DMS 273 treated with DMSO at 0.1 percent for 48 hours (cell line): Measurements from ENCODE around the gene RYR1.
"Not testable (repeated sequence)": the region's sequence is repeated elsewhere in the genome, so short reads cannot be mapped to it uniquely, and the experiment has no call there.

Source experiments
- DNase-seq: peaks from one replicate; lab custom pipeline; 2025; lab: John Stamatoyannopoulos, UW

RYR1 gene

DNA sequence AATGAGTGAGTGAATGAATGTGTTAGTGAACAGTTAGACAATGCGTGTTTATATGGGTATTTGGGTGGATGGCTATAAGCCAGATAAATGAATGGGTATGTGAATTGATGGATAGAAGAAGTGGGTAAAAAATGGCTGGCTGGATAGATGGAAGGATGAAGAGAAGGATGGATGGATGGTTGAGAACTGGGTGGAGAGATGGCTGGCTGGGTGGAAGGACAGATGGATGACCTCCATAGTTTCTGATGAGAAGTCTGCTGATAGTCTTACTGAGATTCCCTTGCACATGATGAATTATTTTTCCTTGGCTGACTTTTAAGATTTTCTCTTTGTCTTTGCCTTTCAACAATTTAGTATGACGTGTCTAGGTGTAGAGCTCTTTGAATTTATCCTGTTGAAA lies 57.4 kb downstream of the RYR1 start:
- DNase-seq: no peak

DNA sequence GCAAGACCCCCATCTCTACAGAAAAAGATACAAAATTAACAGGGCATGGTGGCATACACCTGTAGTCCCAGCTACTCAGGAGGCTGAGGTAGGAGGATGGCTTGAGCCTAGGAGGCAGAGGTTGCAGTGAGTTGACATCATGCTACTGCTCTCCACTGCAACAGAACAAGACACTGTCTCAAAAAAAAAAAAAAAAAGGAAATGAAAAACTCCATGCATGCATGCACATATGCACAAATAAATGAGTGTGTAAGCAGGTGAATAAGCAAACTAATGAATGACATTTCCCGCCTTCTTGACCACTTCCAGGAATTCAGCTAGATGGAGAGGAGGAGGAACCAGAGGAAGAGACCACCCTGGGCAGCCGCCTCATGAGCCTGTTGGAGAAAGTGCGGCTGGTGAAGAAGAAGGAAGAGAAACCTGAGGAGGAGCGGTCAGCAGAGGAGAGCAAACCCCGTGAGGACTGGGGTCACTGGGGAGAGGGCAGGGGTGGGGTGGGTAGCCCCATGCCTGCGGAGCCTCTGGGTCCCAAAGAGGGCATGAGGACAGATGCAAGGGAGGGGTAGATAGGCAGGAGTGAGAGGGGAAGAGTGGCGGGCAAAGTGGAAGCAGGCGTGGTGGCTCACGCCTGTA lies 58.8 kb downstream of the RYR1 start:
- DNase-seq: no peak

DNA sequence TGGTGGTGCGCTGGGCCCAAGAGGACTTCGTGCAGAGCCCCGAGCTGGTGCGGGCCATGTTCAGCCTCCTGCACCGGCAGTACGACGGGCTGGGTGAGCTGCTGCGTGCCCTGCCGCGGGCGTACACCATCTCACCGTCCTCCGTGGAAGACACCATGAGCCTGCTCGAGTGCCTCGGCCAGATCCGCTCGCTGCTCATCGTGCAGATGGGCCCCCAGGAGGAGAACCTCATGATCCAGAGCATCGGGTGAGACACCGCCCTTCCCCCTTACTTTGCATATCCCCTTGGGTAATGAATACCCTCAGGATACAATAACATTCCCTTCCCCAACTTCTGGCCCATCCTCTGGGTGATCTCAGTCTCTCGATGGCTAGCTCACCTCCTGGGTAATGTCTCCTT lies 60.9 kb downstream of the RYR1 start:
- no peak for DNase-seq

DNA sequence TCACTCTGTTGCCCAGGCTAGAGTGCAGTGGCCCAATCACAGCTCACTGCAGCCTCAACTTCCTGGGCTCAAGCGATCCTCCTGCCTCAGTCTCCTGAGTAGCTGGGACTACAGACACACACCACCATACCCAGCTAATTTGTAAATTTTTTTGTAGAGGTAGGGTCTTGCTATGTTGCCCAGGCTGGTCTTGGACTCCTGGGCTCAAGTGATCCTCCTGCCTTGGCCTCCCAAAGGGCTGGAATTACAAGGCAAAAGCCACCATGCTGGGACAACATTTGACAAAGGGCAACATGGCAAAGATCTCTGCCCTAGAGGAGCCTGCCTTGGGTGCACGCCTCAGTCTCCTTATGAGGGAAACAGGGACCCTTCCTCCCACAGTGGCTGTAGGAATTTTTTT lies 61.9 kb downstream of the RYR1 start:
- DNase-seq: not testable (repeated sequence)

DNA sequence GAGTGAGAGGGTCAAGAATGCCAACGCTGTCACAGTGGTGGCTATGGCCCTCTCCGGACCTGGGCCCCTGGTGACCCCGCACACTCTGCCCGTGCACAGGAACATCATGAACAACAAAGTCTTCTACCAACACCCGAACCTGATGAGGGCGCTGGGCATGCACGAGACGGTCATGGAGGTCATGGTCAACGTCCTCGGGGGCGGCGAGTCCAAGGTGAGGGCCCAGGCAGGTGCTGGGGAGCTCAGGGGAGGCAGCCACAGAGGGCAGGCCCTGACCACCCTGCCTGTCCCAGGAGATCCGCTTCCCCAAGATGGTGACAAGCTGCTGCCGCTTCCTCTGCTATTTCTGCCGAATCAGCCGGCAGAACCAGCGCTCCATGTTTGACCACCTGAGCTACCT lies 62.6 kb downstream of the RYR1 start:
- no peak for DNase-seq

DNA sequence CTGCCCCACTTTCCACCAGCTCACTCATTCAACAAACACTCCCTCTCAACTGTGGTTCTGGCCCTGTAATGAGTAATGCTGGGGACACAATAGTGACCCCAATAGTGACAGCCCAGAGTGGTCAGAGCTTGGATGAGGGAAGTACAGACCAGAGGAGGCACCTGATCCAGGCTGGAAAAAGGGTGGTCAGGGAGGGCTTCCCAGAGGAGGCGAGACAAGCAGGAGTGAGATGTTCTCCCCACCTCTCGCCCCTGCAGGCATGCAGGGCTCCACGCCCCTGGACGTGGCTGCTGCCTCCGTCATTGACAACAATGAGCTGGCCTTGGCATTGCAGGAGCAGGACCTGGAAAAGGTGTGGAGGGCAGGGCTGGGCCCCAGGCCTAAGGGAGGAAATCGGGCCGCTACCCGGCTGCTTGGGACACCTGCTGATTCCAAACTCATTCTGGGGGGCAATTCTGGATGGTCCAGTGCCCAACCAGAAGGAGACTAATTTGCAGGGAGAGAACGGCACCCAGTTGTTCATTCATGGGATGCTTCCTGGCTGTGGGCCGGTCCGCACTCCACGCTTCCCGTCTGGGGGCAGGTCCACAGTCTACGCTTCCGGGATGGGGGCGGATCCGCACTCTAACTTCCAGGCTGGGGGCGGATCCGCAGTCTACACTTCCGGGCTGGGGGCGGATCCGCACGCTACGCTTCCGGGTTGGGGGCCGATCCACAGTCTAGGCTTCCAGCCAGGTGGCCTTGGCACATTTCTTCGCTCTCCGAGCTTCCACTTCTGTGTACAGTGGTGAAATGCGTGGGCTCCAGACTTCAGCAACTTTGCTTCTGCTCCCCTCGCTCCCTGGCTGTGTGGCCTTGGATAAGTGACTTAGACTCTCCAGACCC lies 63.4 kb downstream of the RYR1 start:
- no peak for DNase-seq

DNA sequence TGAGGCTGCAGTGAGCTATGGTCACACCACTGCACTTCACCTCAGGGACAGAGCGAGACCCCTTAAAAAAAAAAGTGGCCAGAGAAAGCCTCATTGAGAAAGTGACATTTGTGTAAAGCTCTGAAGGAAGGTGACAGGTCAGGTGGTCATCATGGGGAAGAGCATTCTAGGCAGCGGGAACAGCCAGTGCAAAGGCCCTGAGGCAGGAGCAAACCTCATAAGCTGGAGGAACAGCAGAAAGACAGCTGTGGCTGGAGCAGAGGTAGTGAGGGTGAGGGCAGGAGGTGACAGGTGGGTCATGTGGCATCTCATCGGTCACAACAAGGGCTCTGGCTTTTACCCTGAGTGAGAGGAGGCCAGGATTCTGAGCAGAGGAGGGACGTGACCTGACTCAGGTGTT lies 64.4 kb downstream of the RYR1 start:
- no peak for DNase-seq

DNA sequence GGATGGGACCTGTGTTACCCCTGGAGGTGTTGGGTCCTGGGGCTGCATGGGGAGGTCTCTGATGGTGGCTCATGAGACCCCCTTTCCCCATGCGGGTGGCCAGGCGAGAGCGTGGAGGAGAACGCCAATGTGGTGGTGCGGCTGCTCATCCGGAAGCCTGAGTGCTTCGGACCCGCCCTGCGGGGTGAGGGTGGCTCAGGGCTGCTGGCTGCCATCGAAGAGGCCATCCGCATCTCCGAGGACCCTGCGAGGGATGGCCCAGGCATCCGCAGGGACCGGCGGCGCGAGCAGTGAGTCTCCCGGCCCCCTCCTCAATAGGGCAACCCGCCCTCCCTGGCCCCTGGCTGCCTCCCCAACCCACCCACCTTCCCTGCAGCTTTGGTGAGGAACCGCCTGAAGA lies 66.0 kb downstream of the RYR1 start:
- DNase-seq: no peak

DNA sequence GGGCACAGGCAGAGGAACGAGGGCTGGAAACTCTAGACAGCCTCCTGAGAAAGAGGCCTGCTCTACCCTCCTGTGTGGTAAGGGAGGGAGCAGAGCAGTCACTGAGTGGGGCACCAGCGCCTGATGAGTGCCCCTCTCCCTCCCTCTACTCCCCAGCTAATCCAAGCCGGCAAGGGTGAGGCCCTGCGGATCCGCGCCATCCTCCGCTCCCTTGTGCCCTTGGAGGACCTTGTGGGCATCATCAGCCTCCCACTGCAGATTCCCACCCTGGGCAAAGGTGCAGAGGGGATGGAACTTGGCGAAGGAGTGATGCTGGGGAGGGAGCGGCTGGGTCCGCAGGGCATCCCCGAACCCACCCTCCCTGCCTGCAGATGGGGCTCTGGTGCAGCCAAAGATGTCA lies 67.0 kb downstream of the RYR1 start:
- no peak for DNase-seq

DNA sequence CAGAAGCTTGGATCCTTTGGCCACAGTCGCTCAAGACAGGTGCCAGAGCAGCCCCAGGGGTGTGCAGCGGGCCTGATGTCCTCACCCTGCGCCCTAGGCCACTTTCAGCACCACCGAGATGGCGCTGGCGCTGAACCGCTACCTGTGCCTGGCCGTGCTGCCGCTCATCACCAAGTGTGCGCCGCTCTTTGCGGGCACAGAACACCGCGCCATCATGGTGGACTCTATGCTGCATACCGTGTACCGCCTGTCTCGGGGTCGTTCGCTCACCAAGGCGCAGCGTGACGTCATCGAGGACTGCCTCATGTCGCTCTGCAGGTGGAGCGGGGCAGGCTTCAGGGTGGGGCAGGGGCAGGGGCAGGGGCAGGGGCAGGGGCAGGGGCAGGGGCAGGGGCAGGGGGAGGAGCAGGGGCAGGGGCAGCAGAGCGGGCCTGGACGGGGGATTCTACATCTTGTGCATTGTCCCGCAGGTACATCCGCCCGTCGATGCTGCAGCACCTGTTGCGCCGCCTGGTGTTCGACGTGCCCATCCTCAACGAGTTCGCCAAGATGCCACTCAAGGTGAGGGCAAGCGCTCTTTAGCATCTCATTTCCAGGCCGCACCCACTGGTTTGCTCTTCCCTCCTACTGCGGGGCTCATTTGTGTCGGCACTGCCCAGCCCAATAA lies 69.1 kb downstream of the RYR1 start:
- DNase-seq: no peak

DNA sequence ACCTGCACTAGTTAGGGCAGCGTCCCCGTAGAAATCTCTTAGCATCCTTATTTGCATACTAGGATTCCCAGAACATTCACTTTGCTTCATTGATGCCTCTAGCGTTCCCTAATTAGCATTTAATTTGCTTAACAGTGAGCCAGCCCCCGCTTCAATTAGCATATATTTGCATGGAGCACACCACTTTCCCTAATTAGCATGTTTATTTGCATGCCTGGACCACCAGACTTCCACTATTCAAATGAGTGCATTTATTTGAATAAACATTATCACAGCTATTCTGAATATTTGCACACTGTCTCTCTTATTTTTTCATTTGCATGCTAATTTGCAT lies 69.6 kb downstream of the RYR1 start:
- DNase-seq: no peak

DNA sequence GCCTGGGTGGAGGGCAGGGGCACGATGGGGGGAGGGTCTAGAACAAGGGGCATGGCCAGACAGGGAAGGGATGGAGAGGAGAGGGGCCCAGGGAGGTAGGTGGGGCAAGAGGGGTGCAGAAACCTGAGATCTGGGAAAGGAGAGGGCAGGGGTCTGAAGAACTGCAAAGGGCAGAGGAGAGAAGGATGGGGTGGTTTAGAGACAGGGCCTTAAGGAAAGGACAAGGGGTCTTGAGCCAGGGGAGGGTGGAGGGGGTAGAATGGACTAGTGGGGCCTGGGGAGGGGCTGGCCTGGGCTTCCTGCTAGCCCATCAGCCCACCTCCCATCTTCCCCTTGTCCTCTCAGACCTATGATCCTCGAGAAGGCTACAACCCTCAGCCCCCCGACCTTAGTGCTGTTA lies 72.5 kb downstream of the RYR1 start:
- DNase-seq: no peak

DNA sequence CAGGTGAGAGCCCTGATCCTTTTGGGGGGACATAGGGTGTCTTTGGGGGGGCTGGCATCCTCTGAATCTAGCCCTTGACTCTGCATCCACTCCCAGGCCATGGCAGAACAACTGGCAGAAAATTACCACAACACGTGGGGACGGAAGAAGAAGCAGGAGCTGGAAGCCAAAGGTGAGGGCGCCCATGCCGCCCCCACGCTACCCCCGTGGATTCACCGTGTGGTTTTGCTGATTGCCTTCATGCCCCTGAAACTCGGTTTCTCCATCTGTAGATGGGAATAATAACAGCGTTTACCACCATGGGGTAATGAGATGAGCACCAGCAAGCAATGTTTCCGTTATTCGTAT lies 72.9 kb downstream of the RYR1 start:
- DNase-seq: no peak

DNA sequence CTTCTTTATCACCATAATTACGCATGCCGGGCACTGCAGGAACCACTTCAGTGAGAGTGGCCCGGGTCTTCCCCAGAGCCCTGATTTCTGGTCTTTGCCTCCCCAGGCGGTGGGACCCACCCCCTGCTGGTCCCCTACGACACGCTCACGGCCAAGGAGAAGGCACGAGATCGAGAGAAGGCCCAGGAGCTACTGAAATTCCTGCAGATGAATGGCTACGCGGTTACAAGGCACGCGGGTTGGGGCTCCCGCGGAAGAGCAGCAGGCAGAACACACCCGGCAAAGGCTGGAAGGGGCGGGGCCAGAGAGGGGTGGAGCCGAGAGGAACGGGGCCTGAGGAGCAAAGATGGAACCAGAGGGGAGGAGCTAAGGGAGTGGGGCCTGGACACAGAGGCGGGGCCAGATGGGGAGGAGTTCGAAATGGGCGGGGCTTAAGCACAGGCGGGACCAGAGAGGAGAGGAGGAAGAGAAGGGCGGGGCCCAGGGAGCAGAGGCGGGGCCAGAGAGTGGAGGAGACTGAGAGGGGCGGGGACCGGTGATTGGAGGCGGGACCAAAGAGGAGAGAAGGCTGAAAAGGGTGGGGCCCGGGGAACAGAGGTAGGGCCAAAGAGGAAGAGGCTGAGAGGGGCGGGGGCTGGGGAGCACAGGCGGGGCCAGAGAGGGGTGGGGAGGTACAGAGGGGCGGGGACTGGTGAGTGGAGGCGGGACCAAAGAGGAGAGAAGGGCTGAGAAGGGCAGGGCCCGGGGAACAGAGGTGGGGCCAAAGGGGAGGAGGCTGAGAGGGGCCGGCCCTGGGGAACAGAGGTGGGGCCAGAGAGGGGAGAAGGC lies 73.4 kb downstream of the RYR1 start:
- no peak for DNase-seq

DNA sequence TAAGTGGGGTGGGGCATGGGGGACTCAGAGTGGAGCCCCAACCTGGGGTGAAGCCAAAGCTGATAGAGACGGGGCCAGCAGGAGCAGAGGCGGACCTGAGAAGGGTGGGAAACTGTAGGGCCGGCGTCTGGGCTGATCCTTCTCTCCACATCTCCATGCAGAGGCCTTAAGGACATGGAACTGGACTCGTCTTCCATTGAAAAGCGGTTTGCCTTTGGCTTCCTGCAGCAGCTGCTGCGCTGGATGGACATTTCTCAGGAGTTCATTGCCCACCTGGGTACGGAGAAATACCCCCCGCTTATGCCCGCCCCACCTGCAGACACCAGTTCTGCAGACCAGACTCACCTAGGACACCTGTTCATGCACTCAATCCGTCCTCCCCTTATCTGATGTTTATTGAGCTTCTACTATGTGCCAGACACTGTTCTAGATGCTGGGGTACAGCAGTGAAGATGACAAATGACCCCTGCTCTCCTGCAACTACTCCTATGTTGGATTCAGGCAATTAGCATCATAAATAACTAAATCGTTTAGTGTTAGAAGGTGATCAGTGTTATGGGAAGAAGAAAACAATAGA lies 74.1 kb downstream of the RYR1 start:
- no peak for DNase-seq

DNA sequence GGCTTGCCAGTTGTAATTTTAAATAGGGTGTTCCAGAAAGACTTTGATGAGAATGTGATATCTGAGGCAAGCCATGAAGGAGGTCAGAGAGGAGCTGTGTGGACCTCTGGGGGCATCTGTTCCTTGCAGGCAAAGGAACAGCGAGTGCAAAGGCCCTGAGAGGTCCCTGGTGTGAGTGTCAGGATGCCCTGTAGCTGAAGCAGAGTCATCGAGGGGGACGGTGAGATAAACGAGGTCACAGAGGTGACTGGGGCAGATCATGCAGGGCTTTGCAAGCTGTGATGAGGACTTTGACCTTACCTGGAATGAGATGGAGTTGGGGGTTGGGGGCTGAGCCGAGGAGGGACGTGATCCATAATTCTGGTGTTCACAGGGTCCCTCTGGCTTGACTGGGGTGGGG lies 75.0 kb downstream of the RYR1 start:
- DNase-seq: no peak

DNA sequence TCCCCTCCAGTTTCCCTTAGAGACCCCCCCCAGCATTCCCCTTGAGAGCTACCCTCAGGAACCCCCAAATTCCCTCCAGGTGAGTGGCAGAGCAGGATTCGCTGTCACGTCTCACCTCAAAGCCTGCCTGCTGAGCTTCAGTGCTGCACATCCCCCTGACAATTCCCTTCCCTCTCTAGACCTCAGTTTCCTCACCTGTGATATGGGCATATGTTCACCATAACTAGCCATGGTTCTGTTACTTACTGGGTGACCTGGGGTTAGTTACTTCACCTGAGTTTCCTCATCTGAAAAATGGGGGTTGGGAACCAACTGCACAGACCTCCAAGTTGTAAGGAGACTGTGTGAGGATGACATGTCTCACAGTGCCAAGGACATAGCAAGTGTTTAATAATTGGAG lies 75.5 kb downstream of the RYR1 start:
- no peak for DNase-seq

DNA sequence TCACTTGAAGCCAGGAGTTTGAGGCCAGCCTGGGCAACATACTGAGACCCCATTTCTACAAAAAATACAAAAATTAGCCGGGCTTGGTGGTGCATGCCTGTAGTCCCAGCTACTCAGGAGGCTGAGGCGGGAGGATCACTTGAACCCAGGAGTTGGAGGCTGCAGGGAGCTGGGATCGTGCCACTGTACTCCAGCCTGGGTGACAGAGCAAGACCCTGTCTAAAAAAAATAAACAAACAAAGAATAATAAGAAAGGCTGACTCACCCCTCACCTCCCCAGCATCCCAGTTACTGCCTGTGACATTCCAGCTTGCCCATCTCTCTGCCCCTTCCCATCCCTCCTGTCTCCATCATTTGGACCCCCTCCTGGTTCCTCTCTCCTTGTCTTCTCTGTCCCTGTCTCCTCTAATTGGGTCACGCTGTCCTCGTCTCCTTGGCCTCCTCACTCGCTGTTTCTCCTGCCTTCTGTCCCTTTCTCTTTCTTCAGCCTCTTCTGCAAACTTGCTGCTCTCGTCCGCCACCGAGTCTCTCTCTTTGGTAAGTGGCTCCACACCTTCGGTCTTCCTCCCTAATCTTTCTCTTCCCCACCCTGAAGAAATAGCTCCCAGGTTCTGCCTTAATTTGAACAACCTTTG lies 77.7 kb downstream of the RYR1 start:
- no peak for DNase-seq

DNA sequence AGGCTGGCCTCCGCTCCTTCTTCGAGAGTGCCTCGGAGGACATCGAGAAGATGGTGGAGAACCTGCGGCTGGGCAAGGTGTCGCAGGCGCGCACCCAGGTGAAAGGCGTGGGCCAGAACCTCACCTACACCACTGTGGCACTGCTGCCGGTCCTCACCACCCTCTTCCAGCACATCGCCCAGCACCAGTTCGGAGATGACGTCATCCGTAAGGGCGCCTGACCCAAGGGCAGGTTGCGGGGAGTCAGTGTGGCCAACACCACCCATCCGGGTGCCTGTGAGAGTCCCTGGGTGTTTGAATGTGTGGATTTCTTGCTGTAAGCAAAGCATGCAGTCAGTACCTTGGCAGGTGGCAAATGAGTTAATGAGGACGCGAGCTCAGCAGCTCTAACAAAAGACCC lies 78.8 kb downstream of the RYR1 start:
- no peak for DNase-seq

DNA sequence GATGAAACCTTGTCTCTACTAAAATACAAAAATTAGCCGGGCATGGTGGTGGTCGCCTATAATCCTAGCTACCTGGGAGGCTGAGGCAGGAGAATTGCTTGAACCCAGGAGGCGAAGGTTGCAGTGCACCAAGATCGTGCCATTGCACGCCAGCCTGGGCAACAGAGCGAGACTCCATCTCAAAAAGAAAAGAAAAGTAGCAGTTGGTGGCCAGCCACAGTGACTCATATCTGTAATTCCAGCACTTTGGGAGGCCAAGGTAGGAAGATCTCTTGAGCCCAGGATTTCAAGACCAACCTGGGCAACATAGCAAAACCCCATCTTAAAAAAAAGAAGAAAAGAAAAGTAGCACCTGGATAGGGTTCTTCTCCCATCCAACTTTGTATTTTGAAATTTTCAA lies 79.7 kb downstream of the RYR1 start:
- not testable (repeated sequence) for DNase-seq

DNA sequence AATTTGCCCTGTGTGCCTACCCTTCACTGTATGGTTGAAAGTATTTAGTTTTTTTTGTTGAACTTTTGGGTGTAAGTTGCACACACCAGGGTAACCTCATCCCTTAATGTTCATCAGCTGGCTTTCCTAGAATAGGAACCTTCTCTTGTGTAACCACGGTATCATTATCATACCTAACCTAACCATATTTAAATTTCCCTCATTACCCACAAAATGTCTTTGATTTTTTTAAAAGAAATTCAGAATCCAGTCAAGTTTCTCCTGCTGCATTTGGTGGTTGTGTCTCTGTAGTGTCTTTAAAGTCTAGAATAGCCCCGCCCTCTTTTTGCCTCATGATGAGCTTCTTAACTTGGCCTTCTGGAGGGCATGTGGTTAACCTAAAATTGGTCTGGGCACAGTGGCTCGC lies 80.3 kb downstream of the RYR1 start:
- DNase-seq: no peak
